Pancreas (tissue), 10 donors: ENCODE measurements around the gene CREB1. TPM values are rescaled to one million over a fixed set of nuclear protein-coding genes. Genes with fewer than 3 reads are reported as not detected.

ENCODE experiments used
- ATAC-seq, 4 donors: fragments of 200-7000 bp; cut with Tn5 transposase; one replicate each; pipeline versions ENCODE4 v1.8.0 to v1.9.1; 2020; ENCODE audit warnings: mild to moderate bottlenecking in 4 of 4, moderate library complexity in 4 of 4
- DNase-seq, 6 donors: peaks; one replicate each; pipeline ENCODE4 v3.0.0-alpha.2; 2020
- FAIRE-seq: peaks from 2 replicates; lab custom pipeline; 2012; peaks lifted over from hg19 to GRCh38; lab: Jason Lieb, UNC
- H3K27ac ChIP-seq, 4 donors: fragments of 200-600 bp; sonication (generic); 1 replicate in 3 of 4; 2 replicates in 1 of 4; pipeline versions ENCODE4 v1.5.0 to v1.8.0; 2020
- H3K27me3 ChIP-seq, 4 donors: fragments of 200-600 bp; one replicate each; pipeline ENCODE4 v1.8.0; 2021
- H3K36me3 ChIP-seq, 3 donors: fragments of 200-600 bp; sonication (generic) in 1 of 3; one replicate each; pipeline versions ENCODE4 v1.5.0 to v1.8.0; 2020 to 2021
- H3K4me1 ChIP-seq, 3 donors: fragments of 200-600 bp; one replicate each; pipeline ENCODE4 v1.8.0; 2021
- H3K4me3 ChIP-seq, 4 donors: fragments of 200-600 bp; sonication (generic) in 2 of 4; one replicate each; pipeline versions ENCODE4 v1.5.0 to v1.8.0; 2020 to 2021
- H3K9me3 ChIP-seq, 4 donors: fragments of 200-600 bp; one replicate each; pipeline ENCODE4 v1.8.0; 2021
- CTCF ChIP-seq, 4 donors: fragments of 200-600 bp; sonication (generic) in 3 of 4; IDR thresholded peaks; one replicate each; pipeline versions ENCODE4 v1.5.0 to v1.8.0; 2021; ENCODE audit warnings: antibody characterized with exemption in 4 of 4
- WGBS, 2 donors: extraction: QIAGEN DNeasy Blood & Tissue Kit; methylation state at CpG; one replicate each; pipeline ENCODE4 v1.1.7; 2013; 5-methylcytosine and 5-hydroxymethylcytosine counted together
- intact Hi-C, 3 donors: fragments of 100-400 bp; cut with DNase I; formaldehyde crosslinking; loops; one replicate each; pipeline versions ENCODE4 v1.11.1 to v1.14.2; 2022
- polyA plus RNA-seq, 2 donors: library from polyadenylated mRNA; stranded (reverse); fragments of 200-250 nt; gene quantifications; one replicate each; pipeline ENCODE4 v1.2.3, GENCODE V29; 2013
- total RNA-seq, 6 donors: library from RNA; stranded (reverse); fragmentation: NEBNext Ultra II Directional in 4 of 6; extraction: Animal tissue kit (Norgen Biotek cat#: 25700) in 4 of 6; gene quantifications; one replicate each; pipeline versions ENCODE4 v1.2.1 to v1.2.4, GENCODE V29; 2021 to 2023
- donor health status: healthy with polysubstance abuse.
- donor health status: DM: no; HTN: no; CAD: no; lungs with moderate emphysema.
- donor health status: DM: no; HTN: no; CAD: no.
- donor health status: control.
- donor health status: control.
- donor health status: Bipolar disorder and iron deficiency.
- donor health status: DM: yes; HTN: yes; CAD: no.
- donor health status: DM: no; HTN: no; CAD: no.
- donor health status: DM: no; HTN: no; CAD: no.
- donor health status: DM: yes; HTN: yes; CAD: no.

Gene CREB1
- total and polyA plus RNA-seq, 8 donors, result 3.2 to 36.4 (median 19.1) TPM

GRCh38 chr2:207543272-207543671 lies 13.5 kb downstream of the CREB1 start:
- ATAC-seq (no peak), FAIRE-seq (no peak), DNase-seq (no peak)
- WGBS, 2 donors, result 97% methylated on average over 3 of the region's 3 CpGs
- Histone ChIP-seq H3K4me1 (peaks cover 0 to 10% (median 7%) of the 10 kb centered on the region in 3 donors), H3K4me3 (no peak overlapping the region), H3K27ac (no peak overlapping the region), H3K36me3 (no peaks in the 10 kb centered on the region), H3K9me3 (no peaks in the 10 kb centered on the region), H3K27me3 (no peaks in the 10 kb centered on the region)
- no peak for TF ChIP-seq CTCF (IDR thresholded peaks at IDR 0.05)
- intact Hi-C loops, result no loop called here

DNA sequence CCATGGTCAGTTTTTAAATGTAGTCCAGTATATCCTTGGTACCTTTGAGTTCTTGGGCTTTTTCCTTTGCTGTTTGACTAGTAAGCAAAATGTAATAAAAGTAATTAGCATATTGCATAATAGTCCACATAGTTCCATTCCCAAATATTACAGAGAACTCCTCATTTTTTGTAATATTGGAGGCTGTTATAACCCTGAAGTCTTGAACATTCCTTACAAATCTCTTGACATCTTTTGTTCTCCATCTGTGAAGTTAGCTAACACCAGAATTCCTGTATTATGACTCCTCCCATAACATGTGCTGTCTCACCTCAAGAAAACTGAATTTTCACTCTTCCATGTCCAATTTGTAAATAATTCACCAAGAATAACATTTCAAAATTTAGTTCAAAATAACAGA lies 17.1 kb downstream of the CREB1 start:
- intact Hi-C loops, result no loop called here
- ATAC-seq, result no peak
- no peak for DNase-seq
- no peaks in the 10 kb centered on the region for H3K27me3 ChIP-seq
- H3K27ac ChIP-seq, result no peak overlapping the region
- no peak for TF ChIP-seq CTCF (IDR thresholded peaks at IDR 0.05)
- H3K4me1 ChIP-seq, result peaks cover 8 to 33% (median 28%) of the 10 kb centered on the region in 3 donors
- no peak overlapping the region for H3K4me3 ChIP-seq
- no peak for FAIRE-seq
- no peaks in the 10 kb centered on the region for H3K36me3 ChIP-seq
- H3K9me3 ChIP-seq, result no peaks in the 10 kb centered on the region

DNA sequence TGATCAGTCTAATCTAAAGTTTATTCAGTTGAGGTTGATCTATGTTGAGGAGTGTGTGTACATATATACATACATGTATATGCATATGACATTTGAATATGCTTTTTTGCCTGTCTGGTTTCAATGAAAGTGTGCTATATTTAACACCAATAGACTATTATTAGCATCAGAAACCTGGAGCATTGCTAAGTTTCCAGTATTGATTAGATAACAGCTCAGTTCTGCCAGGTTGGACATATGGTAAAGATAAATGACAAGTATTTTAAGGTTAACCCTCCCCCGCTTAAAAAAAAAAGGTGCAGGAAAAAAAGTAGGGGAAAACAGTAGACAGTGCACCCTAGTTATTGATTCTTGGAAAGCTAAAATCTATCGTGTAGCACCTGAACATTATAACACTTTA lies 19.4 kb downstream of the CREB1 start:
- Histone ChIP-seq H3K4me3 (no peak overlapping the region), H3K27ac (peak overlapping the region in 1 of 4 donors; percentile 15), H3K9me3 (no peaks in the 10 kb centered on the region), H3K36me3 (no peaks in the 10 kb centered on the region), H3K27me3 (no peaks in the 10 kb centered on the region), H3K4me1 (peaks cover 8 to 33% (median 28%) of the 10 kb centered on the region in 3 donors)
- intact Hi-C loops, result no loop called here
- no peak for FAIRE-seq
- 16 to 17% methylated on average over 2 of the region's 2 CpGs for WGBS, 2 donors
- TF ChIP-seq CTCF (IDR thresholded peaks at IDR 0.05), result no peak
- DNase-seq, result no peak
- ATAC-seq, result peak; percentile 63 to 84 (median 71)

- Histone ChIP-seq H3K36me3 (peaks cover 0 to 5% (median 0%) of the 10 kb centered on the region in 3 donors), H3K4me3 (no peak overlapping the region), H3K27ac (no peak overlapping the region), H3K27me3 (no peaks in the 10 kb centered on the region), H3K4me1 (no peaks in the 10 kb centered on the region), H3K9me3 (no peaks in the 10 kb centered on the region)
- FAIRE-seq (peak; percentile 20), DNase-seq (no peak), ATAC-seq (no peak)
- no peak for TF ChIP-seq CTCF (IDR thresholded peaks at IDR 0.05)
- WGBS, 2 donors, result 92 to 96% methylated on average over 1 of the region's 1 CpG
- intact Hi-C loops, result no loop called here
Observed at GRCh38 chr2:207558079-207558491, 28.3 kb downstream of the CREB1 start.

DNA sequence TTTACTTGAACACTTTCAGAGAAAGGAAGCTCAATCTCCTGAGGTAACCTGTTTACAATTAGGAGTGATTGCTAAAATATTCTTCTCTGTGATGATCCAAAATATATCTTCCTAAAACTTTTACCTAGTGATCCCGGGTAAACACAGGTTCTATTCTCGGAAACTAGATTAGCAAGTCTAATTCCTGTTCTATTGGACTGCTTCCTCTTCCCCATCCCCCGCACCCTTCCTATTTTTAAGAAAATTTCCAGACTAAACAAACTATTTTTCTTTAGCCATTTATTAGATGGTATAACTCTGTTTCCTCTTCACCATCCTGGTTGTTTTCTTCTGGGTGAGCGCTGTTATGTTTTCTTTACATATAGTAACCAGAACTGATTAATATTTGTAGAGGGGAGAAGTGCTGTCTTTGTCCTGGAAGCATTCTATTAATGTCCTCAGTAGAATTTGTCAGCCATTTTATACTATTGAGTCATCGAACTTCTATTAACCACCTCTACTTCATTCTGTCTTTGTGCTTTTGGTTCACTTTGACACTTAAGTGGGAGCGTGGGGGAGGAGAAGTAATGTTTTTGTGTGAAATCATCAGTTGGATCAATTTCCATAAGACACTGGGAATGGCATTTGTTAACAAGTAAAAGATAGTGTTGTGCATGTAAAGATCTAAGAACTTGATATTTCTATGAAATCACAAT lies 31.8 kb downstream of the CREB1 start:
- Histone ChIP-seq H3K27me3 (no peaks in the 10 kb centered on the region), H3K4me1 (no peaks in the 10 kb centered on the region), H3K4me3 (no peak overlapping the region), H3K36me3 (peaks cover 0 to 8% (median 0%) of the 10 kb centered on the region in 3 donors), H3K27ac (no peak overlapping the region), H3K9me3 (no peaks in the 10 kb centered on the region)
- TF ChIP-seq CTCF (IDR thresholded peaks at IDR 0.05), result no peak
- 76 to 82% methylated on average over 6 of the region's 6 CpGs for WGBS, 2 donors
- FAIRE-seq, result no peak
- DNase-seq, result no peak
- intact Hi-C loops, result no loop called here
- no peak for ATAC-seq
